ENCODE data around the gene AREG.

AREG gene

GRCh38 chr4:74475091-74475800, 30.3 kb downstream of the AREG start:
- no peak overlapping the region for H3K27ac ChIP-seq
- no peak for DNase-seq

GRCh38 chr4:74475946-74476345, 31.0 kb downstream of the AREG start:
- Histone ChIP-seq H3K9me3 (ENCODE audit: severe bottlenecking) (no peaks in the 10 kb centered on the region), H3K27me3 (ENCODE audit: insufficient read depth, low read depth, severe bottlenecking) (no peaks in the 10 kb centered on the region), H3K36me3 (no peaks in the 10 kb centered on the region), H3K27ac (no peak overlapping the region), H3K4me3 (ENCODE audit: low read depth, low read length) (no peak overlapping the region)
- no peak for DNase-seq
- no peak for TF ChIP-seq CTCF (IDR thresholded peaks at IDR 0.05; ENCODE audit: low read depth, low read length)

More at GRCh38 chr4:74475091-74475800, 30.3 kb downstream of the AREG start:
- TF ChIP-seq CTCF (IDR thresholded peaks at IDR 0.05; ENCODE audit: low read depth, low read length), result no peak
- H3K4me3 ChIP-seq (ENCODE audit: low read depth, low read length), result no peak overlapping the region
- no peaks in the 10 kb centered on the region for H3K9me3 ChIP-seq (ENCODE audit: severe bottlenecking)
- no peaks in the 10 kb centered on the region for H3K36me3 ChIP-seq
- H3K27me3 ChIP-seq (ENCODE audit: insufficient read depth, low read depth, severe bottlenecking), result no peaks in the 10 kb centered on the region

DNA sequence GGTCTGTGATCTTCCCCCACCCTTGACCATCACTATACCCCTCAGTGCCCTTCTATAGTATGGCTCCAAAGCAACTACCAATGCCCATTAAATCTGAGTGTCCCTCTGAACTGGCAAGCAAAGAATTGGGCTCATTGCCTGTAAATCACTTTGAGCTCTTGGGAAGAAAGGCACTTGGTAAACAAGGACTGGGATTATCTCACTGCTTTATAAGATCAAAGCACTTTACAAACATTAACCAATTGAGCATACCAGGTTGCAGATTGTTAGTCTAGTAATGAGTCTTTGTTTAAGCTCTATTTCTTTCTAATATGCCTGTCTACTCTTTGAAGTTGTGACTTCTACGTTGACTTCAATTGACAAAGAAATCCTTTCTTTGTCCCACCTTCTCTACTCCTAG, 34.1 kb downstream of the AREG start:
- Histone ChIP-seq H3K27ac (no peak overlapping the region), H3K27me3 (ENCODE audit: insufficient read depth, low read depth, severe bottlenecking) (no peaks in the 10 kb centered on the region), H3K4me3 (ENCODE audit: low read depth, low read length) (no peak overlapping the region), H3K36me3 (no peaks in the 10 kb centered on the region), H3K9me3 (ENCODE audit: severe bottlenecking) (no peaks in the 10 kb centered on the region)
- TF ChIP-seq CTCF (IDR thresholded peaks at IDR 0.05; ENCODE audit: low read depth, low read length), result no peak
- DNase-seq, result no peak

DNA sequence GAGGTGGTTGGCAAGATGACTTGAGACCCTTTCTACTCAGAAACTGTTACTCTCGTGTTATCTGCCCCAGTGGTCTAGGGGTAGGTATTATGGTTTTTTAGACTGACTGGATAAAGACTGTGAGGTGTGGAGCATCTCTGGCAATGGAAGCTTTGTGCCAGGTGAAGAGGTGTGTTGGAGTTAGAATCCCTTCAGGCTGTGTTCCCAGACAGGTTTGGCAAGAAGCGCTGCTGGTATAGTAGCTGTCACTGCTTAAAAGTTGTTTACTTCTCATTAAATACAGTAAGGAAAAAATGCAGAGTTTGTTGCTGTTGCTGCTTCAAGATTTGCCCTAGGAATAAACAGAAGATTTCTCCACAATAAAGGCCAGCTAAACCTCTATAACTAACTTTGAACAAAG, 35.3 kb downstream of the AREG start:
- no peak overlapping the region for H3K27ac ChIP-seq
- no peaks in the 10 kb centered on the region for H3K27me3 ChIP-seq (ENCODE audit: insufficient read depth, low read depth, severe bottlenecking)
- no peaks in the 10 kb centered on the region for H3K9me3 ChIP-seq (ENCODE audit: severe bottlenecking)
- no peak for TF ChIP-seq CTCF (IDR thresholded peaks at IDR 0.05; ENCODE audit: low read depth, low read length)
- no peak overlapping the region for H3K4me3 ChIP-seq (ENCODE audit: low read depth, low read length)
- no peak for DNase-seq
- H3K36me3 ChIP-seq, result no peaks in the 10 kb centered on the region

DNA sequence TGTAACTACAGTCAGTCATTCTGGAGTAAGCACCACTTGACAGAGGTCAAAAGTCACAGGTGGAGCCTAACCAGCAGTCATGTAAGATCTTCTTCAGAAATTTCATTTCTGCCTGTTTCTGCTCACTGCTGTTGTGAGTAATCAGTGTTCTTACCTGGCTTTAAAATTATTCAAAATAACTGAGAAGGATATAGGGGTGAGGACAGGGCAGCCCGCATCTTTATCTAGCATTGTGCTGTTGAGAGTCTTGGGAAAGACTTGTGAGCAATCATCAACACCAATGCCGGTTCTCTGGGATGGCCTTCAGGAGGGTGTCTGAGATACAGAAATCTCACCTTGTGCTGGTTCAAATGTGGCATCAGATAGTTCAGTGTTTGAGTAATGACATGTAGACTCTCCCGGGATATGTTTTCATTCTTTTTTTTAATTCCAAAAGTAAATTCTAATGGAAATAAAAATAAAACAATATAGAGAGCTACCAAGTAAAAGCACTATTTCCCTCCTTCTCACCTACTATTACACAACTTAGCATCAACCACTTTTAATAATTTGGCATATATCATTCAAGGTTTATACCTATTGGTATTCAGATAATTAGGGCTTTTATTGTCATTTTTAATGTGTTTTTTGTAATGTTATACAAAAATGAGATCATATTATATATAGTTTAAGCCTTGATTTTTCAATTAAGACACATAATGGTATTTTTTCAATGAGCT, 37.1 kb downstream of the AREG start:
- no peak for TF ChIP-seq CTCF (IDR thresholded peaks at IDR 0.05; ENCODE audit: low read depth, low read length)
- no peaks in the 10 kb centered on the region for H3K9me3 ChIP-seq (ENCODE audit: severe bottlenecking)
- no peak overlapping the region for H3K27ac ChIP-seq
- DNase-seq, result no peak
- H3K36me3 ChIP-seq, result no peaks in the 10 kb centered on the region
- H3K4me3 ChIP-seq (ENCODE audit: low read depth, low read length), result no peak overlapping the region
- no peaks in the 10 kb centered on the region for H3K27me3 ChIP-seq (ENCODE audit: insufficient read depth, low read depth, severe bottlenecking)

Measured in WERI-Rb-1 (cell line).